ENCODE measurements around the gene ZNF837. TPM values are rescaled to one million over a fixed set of nuclear protein-coding genes. Genes with fewer than 3 reads are reported as not detected.

The ZNF837 gene
- polyA plus RNA-seq, 2 of the 4 experiments (the other 2 are of a cell fraction), result 0.74 to 1.0 TPM

DNA sequence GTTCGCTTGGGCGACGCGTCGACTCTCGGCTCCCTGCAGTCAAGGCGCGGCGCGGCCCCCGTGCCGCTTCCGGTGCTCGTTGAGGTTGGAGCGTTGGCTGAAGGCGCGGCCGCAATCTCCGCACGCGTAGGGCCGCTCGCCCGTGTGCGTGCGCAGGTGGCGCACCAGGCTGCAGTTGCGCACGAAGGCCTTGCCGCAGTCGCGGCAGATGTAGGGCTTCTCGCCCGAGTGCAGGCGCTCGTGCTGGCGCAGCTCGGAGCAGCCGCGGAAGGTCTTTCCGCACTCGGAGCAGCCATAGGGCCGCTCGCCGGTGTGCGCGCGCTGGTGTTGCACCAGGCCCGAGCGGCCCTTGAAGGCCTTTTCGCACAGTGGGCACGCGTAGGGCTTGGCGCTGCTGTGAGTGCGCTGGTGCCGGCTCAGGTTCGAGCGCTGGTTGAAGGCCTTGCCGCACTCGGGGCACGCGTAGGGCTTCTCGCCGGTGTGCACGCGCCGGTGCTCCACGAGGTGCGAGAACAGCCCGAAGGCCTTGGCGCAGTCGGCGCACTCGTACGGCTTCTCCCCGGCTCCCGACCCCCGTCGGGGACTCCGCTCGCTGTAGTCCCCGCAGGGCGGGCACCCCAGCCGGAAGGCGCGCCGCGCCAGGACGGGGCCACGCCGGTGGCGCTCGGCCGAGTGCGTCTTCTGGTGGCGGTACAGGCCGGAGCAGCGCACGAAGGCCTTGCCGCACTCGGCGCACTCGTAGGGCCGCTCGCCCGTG, 13.0 kb downstream of the ZNF837 start:
- no peaks in the 10 kb centered on the region for H3K4me1 ChIP-seq
- H3K4me2 ChIP-seq, result no peak overlapping the region
- TF ChIP-seq TP53 (CRISPR knock-in tag; IDR thresholded peaks at IDR 0.05) (no peak), JUN (IDR thresholded peaks at IDR 0.05) (no peak), ZC3H11A (IDR thresholded peaks at IDR 0.05) (no peak), RNF2 (IDR thresholded peaks at IDR 0.05; ENCODE audit: borderline replicate concordance, low read depth) (no peak), HOXA7 (CRISPR knock-in tag; IDR thresholded peaks at IDR 0.05) (no peak), NPAS2 (CRISPR knock-in tag; IDR thresholded peaks at IDR 0.05; ENCODE audit: borderline replicate concordance) (no peak), KDM1A (IDR thresholded peaks at IDR 0.05; ENCODE audit: low read depth) (no peak), MAZ (IDR thresholded peaks at IDR 0.05; ENCODE audit: borderline replicate concordance, low read depth, low read length) (no peak), JUNB (IDR thresholded peaks at IDR 0.05) (no peak), RFX5 (IDR thresholded peaks at IDR 0.05) (no peak), HMGXB4 (CRISPR knock-in tag; IDR thresholded peaks at IDR 0.05; ENCODE audit: borderline replicate concordance) (no peak)
- no peak overlapping the region for H3K4me3 ChIP-seq
- no peak for ATAC-seq
- CTCF ChIA-PET, result no interaction called here
- H3K9me3 ChIP-seq, result no peaks in the 10 kb centered on the region; the same call in 2 of the 3 replicates
- WGBS (ENCODE audit: missing lambda C conversion rate), result 96% methylated on average over 99 of the region's 106 CpGs
- POLR2A ChIA-PET, result no interaction called here
- H3K27ac ChIP-seq, result no peak overlapping the region
- no peak for DNase-seq (ENCODE audit: low read depth in 1 of 2, low spot score in 1 of 2)
- no peak for FAIRE-seq

GRCh38 chr19:58366585-58367430, 14.0 kb downstream of the ZNF837 start:
- 85% methylated on average over 30 of the region's 32 CpGs for WGBS (ENCODE audit: missing lambda C conversion rate)
- DNase-seq (ENCODE audit: low read depth in 1 of 2, low spot score in 1 of 2) (no peak), FAIRE-seq (no peak), ATAC-seq (no peak)
- no peaks in the 10 kb centered on the region; the same call in 2 of the 3 replicates for H3K4me1 ChIP-seq
- POLR2A ChIA-PET, result no interaction called here
- H3K9me3 ChIP-seq, result no peaks in the 10 kb centered on the region
- H3K4me3 ChIP-seq, result no peak overlapping the region
- TF ChIP-seq ZSCAN20 (CRISPR knock-in tag; IDR thresholded peaks at IDR 0.05) (no peak), FOSB (CRISPR knock-in tag; IDR thresholded peaks at IDR 0.05) (no peak), HDAC2 (IDR thresholded peaks at IDR 0.05) (no peak), HMGXB4 (CRISPR knock-in tag; IDR thresholded peaks at IDR 0.05; ENCODE audit: borderline replicate concordance) (no peak), CBX2 (IDR thresholded peaks at IDR 0.05; ENCODE audit: borderline replicate concordance, low read depth) (no peak), MAFK (IDR thresholded peaks at IDR 0.05; ENCODE audit: partially characterized antibody) (no peak), CBX8 (IDR thresholded peaks at IDR 0.05) (no peak), NFE2L2 (conservative IDR thresholded peaks at IDR 0.05; ENCODE audit: low read length) (no peak)
- CTCF ChIA-PET, result no interaction called here
- H3K27ac ChIP-seq, result no peak overlapping the region
- H3K4me2 ChIP-seq, result no peak overlapping the region

- Histone ChIP-seq H3K9me3 (peaks cover 2% of the 10 kb centered on the region; the same call in 1 of the 3 replicates), H3K4me1 (peaks cover 7% of the 10 kb centered on the region; the same call in 1 of the 3 replicates), H3K27ac (no peak overlapping the region), H3K4me2 (no peak overlapping the region), H3K4me3 (no peak overlapping the region)
- DNase-seq (ENCODE audit: low read depth in 1 of 2, low spot score in 1 of 2) (no peak), ATAC-seq (no peak), FAIRE-seq (no peak)
- ChIA-PET POLR2A (interaction anchor here (2.7 to 3.4 kb wide), 2 partner anchors 9 to 14 kb away, joined by 20 to 43 read pairs; no protein-coding TSS in a partner anchor), CTCF (interaction anchor here (0.6 to 2.0 kb wide), 4 partner anchors 9 to 155 kb away, joined by 3 to 10 read pairs (median 6); partner anchors contain the start of gene ZBTB45)
- 90% methylated on average over 5 of the region's 5 CpGs for WGBS (ENCODE audit: missing lambda C conversion rate)
- TF ChIP-seq, protein P1, sequence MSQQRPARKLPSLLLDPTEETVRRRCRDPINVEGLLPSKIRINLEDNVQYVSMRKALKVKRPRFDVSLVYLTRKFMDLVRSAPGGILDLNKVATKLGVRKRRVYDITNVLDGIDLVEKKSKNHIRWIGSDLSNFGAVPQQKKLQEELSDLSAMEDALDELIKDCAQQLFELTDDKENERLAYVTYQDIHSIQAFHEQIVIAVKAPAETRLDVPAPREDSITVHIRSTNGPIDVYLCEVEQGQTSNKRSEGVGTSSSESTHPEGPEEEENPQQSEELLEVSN (IDR thresholded peaks at IDR 0.05; ENCODE audit: borderline replicate concordance, low read depth), result no peak
- no peak for TF ChIP-seq TP53 (CRISPR knock-in tag; IDR thresholded peaks at IDR 0.05)
- TF ChIP-seq MAZ (IDR thresholded peaks at IDR 0.05; ENCODE audit: borderline replicate concordance, low read depth, low read length), result no peak
- no peak for TF ChIP-seq KDM5A (IDR thresholded peaks at IDR 0.05)
- TF ChIP-seq RFX5 (IDR thresholded peaks at IDR 0.05), result no peak
- no peak for TF ChIP-seq HOXB5 (CRISPR knock-in tag; IDR thresholded peaks at IDR 0.05)
- no peak for TF ChIP-seq ATOH8 (CRISPR knock-in tag; IDR thresholded peaks at IDR 0.05; ENCODE audit: low read depth)
- no peak for TF ChIP-seq CBX8 (IDR thresholded peaks at IDR 0.05)
- TF ChIP-seq RARB (CRISPR knock-in tag; IDR thresholded peaks at IDR 0.05), result no peak
- no peak for TF ChIP-seq GATA3 (IDR thresholded peaks at IDR 0.05; ENCODE audit: borderline replicate concordance)
- no peak for TF ChIP-seq HMGXB4 (CRISPR knock-in tag; IDR thresholded peaks at IDR 0.05; ENCODE audit: borderline replicate concordance)
- TF ChIP-seq MAFK (IDR thresholded peaks at IDR 0.05; ENCODE audit: partially characterized antibody), result no peak
These were observed 16.7 kb downstream of the ZNF837 start for GRCh38 chr19:58364146-58364545.
